ENCODE results near the gene HLA-DMB.
"Not testable (repeated sequence)": the region's sequence is repeated elsewhere in the genome, so short reads cannot be mapped to it uniquely, and the experiment has no call there.

The HLA-DMB gene

GRCh38 chr6:32949113-32949512 lies 8.3 kb upstream of the HLA-DMB start:
- DNase-seq, result no peak

- peak; percentile 38 for DNase-seq
Measured at GRCh38 chr6:32947552-32948465, 7.0 kb upstream of the HLA-DMB start.

DNA sequence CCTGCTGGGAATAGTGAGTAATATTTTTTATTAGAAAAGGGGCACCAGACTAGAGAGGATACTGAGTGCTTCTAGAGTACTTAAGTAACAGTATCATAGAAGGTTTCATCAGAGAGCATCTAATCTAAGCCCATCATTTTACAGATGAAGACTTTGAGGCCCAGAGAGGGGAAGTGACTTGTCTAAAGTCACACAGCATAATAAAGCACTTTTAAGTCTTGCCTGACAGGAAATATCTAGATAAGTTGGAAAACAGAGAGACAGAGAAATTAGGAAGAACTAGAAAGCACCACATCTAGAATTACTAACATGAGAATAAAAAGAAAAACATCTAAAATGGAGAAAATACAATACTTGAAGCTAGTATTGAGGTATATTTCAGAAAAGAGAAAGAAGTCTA lies 6.1 kb upstream of the HLA-DMB start:
- no peak for DNase-seq

DNA sequence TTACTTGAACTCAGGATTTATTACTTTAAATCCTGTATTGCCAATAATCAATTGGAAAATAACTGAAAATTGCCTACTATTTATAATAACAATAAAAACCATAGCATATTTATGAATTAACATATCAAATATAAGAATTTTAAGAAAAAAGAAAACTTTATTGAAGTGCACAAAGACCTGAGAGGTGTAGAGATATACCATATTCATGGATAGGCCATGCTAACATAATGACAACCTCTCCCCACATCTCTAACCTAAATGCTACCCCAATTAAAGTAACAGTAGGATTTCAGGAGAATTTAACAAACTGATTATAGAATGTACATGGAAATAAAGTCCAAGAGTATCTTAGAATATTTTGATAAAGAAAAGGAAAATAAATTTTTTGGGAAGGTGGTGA lies 5.1 kb upstream of the HLA-DMB start:
- no peak for DNase-seq

GRCh38 chr6:32945108-32945760 lies 4.4 kb upstream of the HLA-DMB start:
- no peak for DNase-seq

DNA sequence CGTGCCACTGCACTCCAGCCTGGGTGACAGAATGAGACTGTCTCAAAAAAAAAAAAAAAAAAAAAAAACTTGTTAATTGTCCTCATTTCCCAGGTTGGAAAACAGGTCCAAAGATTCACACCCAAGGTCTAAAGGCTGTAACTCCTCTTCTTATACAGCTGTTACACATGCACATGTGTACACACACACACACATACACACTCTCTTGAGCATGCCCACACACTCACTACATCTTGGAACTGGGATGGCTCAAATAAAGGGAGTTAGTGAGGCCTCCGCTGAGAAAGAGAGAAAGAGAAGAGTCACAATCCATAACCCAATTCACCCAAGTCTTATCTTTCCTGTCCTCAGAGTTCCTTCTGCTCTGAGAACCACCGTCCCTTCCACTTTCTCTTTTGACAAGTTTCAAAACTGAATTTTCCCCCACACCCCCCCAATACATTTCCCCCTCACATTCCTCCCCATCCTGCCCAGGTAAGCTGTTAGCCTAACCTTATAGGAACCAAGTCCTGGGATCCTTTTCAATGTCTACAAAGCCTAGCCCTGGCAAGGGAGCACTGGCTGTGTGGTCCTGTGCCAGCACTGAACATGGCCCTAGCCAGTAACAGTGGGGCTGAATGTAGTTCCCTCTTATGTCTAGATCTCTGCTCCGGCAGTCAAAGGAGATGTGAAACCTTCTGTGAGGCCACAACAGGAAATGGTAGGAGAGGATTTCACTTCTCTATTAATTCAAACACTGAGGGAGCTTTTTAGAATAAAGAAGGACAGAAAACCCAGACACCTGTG lies 3.2 kb upstream of the HLA-DMB start:
- DNase-seq, result no peak

DNA sequence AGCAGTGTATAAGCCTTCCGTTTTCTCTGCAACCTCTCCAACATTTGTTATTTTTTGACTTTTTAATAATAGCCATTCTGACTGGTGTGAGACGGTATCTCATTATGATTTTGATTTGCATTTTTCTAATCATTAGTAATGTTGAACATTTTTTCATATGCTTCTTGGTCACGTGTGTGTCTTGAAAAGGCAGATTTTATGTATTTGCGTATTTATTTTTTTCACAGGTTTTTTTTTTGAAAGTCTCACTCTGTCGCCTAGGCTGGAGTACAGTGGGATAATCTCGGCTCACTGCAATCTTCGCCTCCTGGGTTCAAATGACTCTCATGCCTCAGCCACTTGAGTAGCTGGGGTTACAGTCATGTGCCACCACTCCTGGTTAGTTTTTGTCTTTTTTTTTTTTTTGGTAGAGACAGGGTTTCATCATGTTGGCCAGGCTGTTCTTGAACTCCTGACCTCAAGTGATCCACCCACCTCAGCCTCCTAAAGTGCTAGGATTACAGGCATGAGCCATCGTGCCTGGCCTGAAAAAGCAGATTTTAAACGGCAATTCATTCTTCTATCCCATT lies 1.8 kb upstream of the HLA-DMB start:
- DNase-seq, result not testable (repeated sequence)

DNA sequence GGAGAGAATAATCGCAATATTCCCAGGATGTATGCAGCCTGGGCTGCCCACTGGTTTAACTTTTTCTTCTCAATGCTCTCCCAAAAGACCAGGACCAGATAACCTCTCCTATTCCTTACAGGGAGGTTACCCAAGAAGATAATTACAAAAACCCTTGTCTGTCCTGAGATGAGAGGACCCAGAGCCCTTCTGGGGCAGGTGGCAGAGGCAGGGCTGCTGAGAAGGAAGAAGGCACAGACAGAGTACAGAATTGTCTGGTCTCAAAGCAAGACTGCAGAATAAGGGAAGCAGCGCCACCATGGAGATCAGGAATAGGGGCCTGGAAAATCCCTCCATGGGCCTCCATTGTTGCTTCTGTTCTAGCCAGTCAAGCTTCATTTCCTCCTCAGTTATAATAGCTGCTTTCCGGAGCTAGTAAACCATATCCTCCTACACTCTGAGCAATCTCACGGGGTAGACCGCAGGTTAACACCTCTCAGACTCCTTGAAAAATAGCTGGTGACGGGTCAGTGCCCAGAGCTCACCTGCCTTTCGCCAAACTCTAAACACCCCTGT lies 463 bp upstream of the HLA-DMB start:
- no peak for DNase-seq

- DNase-seq, result no peak
Measured at GRCh38 chr6:32938494-32938893, 2.3 kb downstream of the HLA-DMB start.

DNA sequence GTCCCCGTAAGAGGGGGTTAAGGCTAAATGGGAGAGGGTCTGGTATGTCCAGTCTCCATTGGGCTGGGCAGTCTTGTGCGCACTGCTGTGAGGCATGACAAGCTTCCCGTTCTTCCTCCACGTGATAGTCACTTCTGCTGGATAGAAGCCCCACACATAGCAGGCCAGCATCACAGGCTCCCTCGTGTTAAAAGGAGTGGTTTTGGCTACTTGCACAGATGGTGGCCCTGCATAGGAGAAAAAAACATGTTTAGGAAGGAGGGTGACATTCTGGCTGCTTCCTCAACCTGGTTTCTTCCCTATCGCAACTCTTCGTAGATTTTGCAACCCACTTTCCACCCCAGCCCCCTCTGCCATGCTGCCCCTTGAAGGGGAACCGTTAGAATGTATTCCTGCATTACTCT lies 3.6 kb downstream of the HLA-DMB start:
- no peak for DNase-seq

DNA sequence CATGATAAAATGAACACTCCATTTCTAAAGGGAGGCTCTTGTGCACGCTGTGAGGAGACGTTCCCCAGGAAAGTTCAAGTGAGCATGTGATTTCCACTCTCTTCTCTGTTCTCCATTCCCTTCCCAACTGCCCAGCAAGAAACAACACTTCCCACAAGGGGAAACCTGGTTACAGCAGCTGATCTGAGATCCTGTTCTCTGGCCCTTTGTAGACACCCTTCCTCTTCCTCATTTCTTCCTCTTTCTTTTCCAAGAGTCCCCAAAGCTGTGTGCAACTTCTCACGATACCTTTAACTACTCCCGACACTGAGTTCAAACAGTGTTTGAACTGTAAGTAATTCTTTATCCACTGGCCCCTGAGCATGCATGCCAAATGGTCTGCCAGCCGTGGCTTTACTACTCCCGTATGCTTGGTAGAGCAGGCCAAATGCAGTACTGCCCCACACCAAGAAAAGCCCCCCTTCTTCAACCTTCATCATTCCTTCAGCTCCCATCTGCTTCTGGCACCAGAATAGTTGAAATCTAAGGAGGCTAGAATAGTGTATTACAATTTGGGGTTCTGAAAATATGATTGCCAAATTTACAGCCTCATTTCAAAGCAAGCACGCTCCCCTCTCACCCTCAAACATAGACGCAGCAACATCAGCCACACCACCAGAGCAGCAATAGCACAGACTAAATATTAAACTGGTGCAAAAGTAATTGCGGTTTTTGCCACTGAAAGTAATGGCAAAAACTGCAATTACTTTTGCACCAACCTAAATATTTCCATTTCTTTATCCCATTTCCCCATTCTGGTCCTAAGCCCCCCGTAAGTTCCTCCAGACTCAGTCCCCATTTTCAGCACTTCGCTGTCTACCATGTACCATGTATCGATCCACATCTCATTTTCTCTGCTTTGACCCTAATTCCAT lies 4.3 kb downstream of the HLA-DMB start:
- no peak for DNase-seq

DNA sequence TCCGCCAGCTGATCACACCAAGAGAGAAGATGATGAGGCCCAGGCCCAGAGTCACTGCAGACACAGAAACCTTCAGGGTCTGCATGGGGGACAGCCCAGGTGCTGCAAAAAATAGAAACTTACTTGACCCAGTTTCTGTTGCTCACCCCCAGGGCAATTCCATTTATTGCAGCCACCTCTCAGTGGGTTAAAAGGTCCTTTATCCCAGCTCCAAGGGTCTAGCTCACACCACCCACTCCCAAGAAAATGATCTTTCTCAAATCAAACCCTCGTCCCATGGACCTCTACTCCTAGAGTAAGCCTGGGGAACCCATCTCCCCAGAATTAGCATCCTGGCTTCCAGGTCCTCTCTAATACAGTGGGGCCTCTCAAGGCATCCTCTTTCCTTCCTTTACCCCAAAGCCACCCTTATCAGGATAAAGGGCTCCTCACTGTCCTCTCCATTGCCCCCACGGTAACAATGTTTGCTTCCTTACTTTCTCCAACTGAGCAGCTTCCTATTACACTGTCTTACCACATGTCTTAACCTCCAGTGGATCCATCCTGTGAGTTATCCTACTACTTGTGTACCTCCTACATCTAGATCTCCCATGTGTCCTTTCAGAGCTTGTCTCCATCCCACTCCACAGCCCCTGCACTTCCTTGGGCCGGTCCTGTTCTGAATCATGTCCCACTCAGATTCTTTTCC lies 5.1 kb downstream of the HLA-DMB start:
- DNase-seq, result no peak

- peak; percentile 55 for DNase-seq
Measured at GRCh38 chr6:32933661-32934085, 7.2 kb downstream of the HLA-DMB start.

DNA sequence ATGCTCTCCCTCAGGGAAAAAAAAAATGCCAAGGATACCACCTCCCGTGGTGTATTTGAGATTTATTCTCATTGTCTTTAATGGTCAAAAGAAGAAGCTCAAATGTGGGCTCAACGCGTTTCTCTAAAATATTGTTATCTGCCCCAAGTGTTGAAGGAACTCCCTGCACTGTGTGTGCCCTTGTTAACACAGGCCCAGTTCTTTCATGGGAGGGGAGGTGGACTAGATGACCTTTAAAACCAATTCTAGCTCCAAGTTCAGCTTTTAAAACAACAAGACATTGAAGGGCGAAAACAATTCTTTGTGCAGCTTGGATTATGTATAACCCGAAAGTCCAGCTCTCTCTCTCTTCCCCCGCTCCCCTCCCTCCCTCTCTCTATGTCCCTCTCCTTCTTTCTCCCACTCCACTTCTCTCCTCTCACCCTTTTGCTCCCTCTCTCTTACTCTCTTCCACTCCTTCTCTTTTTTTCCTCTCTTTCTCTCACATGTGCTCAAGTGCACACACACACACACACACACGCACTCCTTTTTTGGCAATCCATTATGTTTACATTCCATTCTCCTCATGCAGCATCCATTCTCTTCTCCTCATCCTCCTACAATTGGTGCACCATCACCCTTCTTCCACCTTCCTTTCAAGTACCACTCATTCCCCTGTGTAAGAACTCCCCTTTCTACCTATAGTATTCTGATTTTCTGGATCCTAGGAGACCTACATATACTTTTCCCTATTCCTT lies 8.5 kb downstream of the HLA-DMB start:
- no peak for DNase-seq

GRCh38 chr6:32931211-32931610 lies 9.6 kb downstream of the HLA-DMB start:
- no peak for DNase-seq

GRCh38 chr6:32922083-32922482 lies 18.7 kb downstream of the HLA-DMB start:
- DNase-seq, result no peak

DNA sequence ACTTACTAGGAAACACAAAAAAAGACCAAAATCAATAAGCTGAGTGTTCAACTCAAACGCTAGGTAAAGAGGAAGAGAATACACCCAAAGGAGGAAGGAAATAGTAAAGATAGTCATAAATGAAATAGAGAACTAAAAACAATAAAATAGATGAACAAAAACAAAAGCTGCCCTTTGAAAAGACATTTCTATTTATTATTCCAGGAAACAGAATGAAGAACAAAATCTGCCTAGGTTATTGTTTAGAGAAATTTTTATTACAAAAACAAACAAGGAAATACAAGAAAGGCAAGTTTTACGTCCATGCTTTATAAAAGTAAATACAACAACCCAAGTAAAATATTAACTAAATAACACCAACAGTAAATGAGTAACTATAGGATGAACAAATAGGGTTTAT lies 20.1 kb downstream of the HLA-DMB start:
- no peak for DNase-seq

DNA sequence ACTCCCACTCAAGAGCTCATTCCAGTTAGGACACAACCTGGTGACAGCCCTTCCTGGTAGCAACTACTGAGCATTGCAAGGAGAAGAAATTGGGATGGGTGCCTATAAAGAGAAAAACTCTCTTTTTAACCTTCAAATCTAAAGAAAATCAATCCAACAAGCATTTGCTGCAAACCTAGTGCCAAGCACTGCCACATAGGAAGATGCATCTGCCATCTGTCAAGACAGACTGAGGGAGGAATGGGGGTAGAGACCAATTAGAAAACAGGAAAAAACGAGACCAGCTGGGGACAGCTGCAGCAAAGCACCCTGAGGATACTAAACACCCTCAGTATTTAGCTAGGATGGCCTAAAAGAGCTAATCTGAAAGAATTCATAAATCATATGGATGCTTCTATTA lies 27.9 kb downstream of the HLA-DMB start:
- no peak for DNase-seq

DNA sequence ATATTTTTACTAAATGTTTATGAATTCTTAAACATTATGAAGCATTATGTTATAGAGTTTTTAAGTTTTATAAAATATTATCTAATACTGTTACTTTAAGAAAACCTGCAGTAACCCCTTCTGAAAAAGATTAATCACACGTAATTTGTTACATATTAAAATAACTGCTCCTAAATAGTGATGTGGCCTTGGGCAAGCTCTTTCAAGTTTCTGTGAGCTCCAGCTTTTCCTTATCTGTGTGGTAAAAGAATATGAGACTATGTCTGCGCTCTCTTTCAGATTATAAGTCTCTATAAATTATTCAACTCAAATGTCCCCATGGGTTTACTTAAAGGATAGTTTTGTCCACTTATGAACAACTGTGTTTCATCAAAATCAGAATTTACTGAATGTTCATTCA lies 31.9 kb downstream of the HLA-DMB start:
- DNase-seq, result no peak

DNA sequence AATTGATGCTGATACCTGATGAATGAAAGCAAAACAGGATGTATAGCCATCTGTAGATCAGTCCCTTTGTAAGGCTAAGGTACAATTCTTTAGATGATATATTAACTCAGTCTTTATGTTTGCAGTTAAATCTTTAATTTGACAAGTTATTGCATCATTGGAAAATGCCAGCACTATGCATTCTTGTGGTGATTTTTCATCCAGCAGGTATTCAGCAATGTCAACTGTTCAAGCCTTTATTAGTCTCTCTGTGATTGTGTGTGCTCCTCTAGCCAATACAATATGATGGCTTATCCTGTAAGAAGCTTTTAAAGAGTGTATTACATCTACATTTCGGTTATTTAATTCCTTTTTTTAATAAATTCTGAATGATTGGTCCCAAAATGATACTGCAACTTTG lies 34.3 kb downstream of the HLA-DMB start:
- no peak for DNase-seq

Measured in NCI-H1105 treated with DMSO at 0.1 percent for 48 hours (cell line).